Right ventricle myocardium superior (tissue), 1 donor: ENCODE measurements around the gene PCDHGA6. TPM values are rescaled to one million over a fixed set of nuclear protein-coding genes. Genes with fewer than 3 reads are reported as not detected.
A peak's percentile ranks its signal among the peaks of the same experiment; 100 is the strongest.
"Not testable (repeated sequence)": the region's sequence is repeated elsewhere in the genome, so short reads cannot be mapped to it uniquely, and the experiment has no call there.

Experiments used
- ATAC-seq: fragments of 200-7000 bp; cut with Tn5 transposase; one replicate; pipeline ENCODE4 v1.9.1; 2020; ENCODE audit warnings: mild to moderate bottlenecking; ENCODE audit not compliant: poor library complexity
- DNase-seq: peaks from one replicate; pipeline ENCODE4 v3.0.0-alpha.2; 2020
- intact Hi-C: fragments of 100-400 bp; cut with DNase I; formaldehyde crosslinking; loops from one replicate; pipeline ENCODE4 v1.11.2; 2022
- long read RNA-seq: library from polyadenylated mRNA; unstranded; transcript quantifications from one replicate; pipeline ENCODE4 v2.0.0, GENCODE V29; 2021
- total RNA-seq: library from RNA; stranded (reverse); fragmentation: NEBNext Ultra II Directional; extraction: Animal tissue kit (Norgen Biotek cat#: 25700); gene quantifications from one replicate; pipeline ENCODE4 v1.2.1, GENCODE V29; 2021
- donor health status: DM: no; HTN: yes; CAD: no; lungs with severe emphysema.

Gene PCDHGA6
- 6.7 TPM for total RNA-seq
- long read RNA-seq, full-length matches to known transcripts, result 1 of 2 reads
- long read RNA-seq, partial matches to known transcripts, result 0 of 2 reads
- long read RNA-seq, other reads (novel, unspliced or antisense), result 1 of 2 reads

GRCh38 chr5:141373673-141374317 is at the start of gene PCDHGA6:
Gene PCDHGA6, plus strand, starts transcription at chr5:141373891. Its CDS starts 193 bp downstream, at chr5:141374084.
- intact Hi-C loops, result no loop called here
- no peak for DNase-seq
- peak; percentile 37 for ATAC-seq

- intact Hi-C loops, result no loop called here
- DNase-seq (peak; percentile 81), ATAC-seq (peak; percentile 92)
Observed at GRCh38 chr5:141326088-141326854, 47.4 kb upstream of the PCDHGA6 start.

- DNase-seq (no peak), ATAC-seq (no peak)
- intact Hi-C loops, result no loop called here
Observed at GRCh38 chr5:141328231-141328630, 45.5 kb upstream of the PCDHGA6 start.

- intact Hi-C loops, result no loop called here
- peak; percentile 64 for ATAC-seq
- DNase-seq, result no peak
Observed at GRCh38 chr5:141330299-141331080, 43.2 kb upstream of the PCDHGA6 start, which contains the start of gene PCDHGA1. Gene PCDHGA1, plus strand, starts transcription at chr5:141330514.

GRCh38 chr5:141332571-141332970 is 41.1 kb upstream of the PCDHGA6 start:
- DNase-seq, intact Hi-C loops, ATAC-seq: not testable (repeated sequence)

GRCh38 chr5:141338538-141339306 is 35.0 kb upstream of the PCDHGA6 start, which contains the start of gene PCDHGA2:
Gene PCDHGA2, plus strand, starts transcription at chr5:141338760.
- ATAC-seq (peak; percentile 67), DNase-seq (no peak)
- intact Hi-C loops, result no loop called here

GRCh38 chr5:141340781-141341354 is 32.8 kb upstream of the PCDHGA6 start:
- peak; percentile 54 for DNase-seq
- ATAC-seq, intact Hi-C loops: not testable (repeated sequence)

GRCh38 chr5:141342773-141343172 is 30.9 kb upstream of the PCDHGA6 start:
- ATAC-seq (peak; percentile 67), DNase-seq (no peak)
- intact Hi-C loops, result no loop called here

- ATAC-seq (peak; percentile 66), DNase-seq (no peak)
- intact Hi-C loops, result no loop called here
Observed at GRCh38 chr5:141343242-141343952, 30.3 kb upstream of the PCDHGA6 start, which contains the start of gene PCDHGA3. Gene PCDHGA3, plus strand, starts transcription at chr5:141343829. Its CDS starts 205 bp downstream, at chr5:141344034.

- DNase-seq (no peak), ATAC-seq (peak; percentile 21)
- intact Hi-C loops, result no loop called here
Observed at GRCh38 chr5:141343953-141344463, 29.7 kb upstream of the PCDHGA6 start.

GRCh38 chr5:141345327-141345726 is 28.4 kb upstream of the PCDHGA6 start:
- intact Hi-C loops, result loop anchor here (5.0 kb wide), 1 partner anchor 67 kb away; the partner anchor contains the start of gene PCDHGA10
- no peak for ATAC-seq
- no peak for DNase-seq

- not testable (repeated sequence) for DNase-seq, ATAC-seq
- intact Hi-C loops, result loop anchor here (5.0 kb wide), 1 partner anchor 66 kb away; the partner anchor contains the start of gene PCDHGA10
Observed at GRCh38 chr5:141346017-141346416, 27.7 kb upstream of the PCDHGA6 start.

- DNase-seq, result peak; percentile 55
- intact Hi-C loops, result loop anchor here (5.0 kb wide), 1 partner anchor 62 kb away; the partner anchor contains the start of gene PCDHGA10
- ATAC-seq, result peak; percentile 82
Observed at GRCh38 chr5:141349917-141350619, 23.6 kb upstream of the PCDHGA6 start, which contains the start of gene PCDHGB1. Gene PCDHGB1, plus strand, starts transcription at chr5:141350099. Its CDS starts 162 bp downstream, at chr5:141350261.

GRCh38 chr5:141351591-141351990 is 22.1 kb upstream of the PCDHGA6 start:
- intact Hi-C loops, result no loop called here
- DNase-seq (no peak), ATAC-seq (no peak)

GRCh38 chr5:141354900-141355469 is 18.7 kb upstream of the PCDHGA6 start, which contains the start of gene PCDHGA4:
Gene PCDHGA4, plus strand, starts transcription at chr5:141355021. Its CDS starts 87 bp downstream, at chr5:141355108.
- intact Hi-C loops, result no loop called here
- DNase-seq (no peak), ATAC-seq (no peak)

- intact Hi-C loops, result no loop called here
- no peak for ATAC-seq
- DNase-seq, result no peak
Observed at GRCh38 chr5:141355641-141356040, 18.1 kb upstream of the PCDHGA6 start.
